Keratinocyte (primary cell): ENCODE data around the gene IGSF23. TPM values are rescaled to one million over a fixed set of nuclear protein-coding genes. Genes with fewer than 3 reads are reported as not detected.
A peak's percentile ranks its signal among the peaks of the same experiment; 100 is the strongest.

Experiments used
- DNase-seq: peaks from one replicate; pipeline ENCODE4 v3.0.0-alpha.2; 2011; ENCODE audit warnings: low read depth, missing footprints, low spot score
- FAIRE-seq: peaks from 2 replicates; lab custom pipeline; 2011; peaks lifted over from hg19 to GRCh38; lab: Jason Lieb, UNC
- H2AFZ ChIP-seq: 2 replicates; pipeline ENCODE4 v1.6.0; 2012; ENCODE audit warnings: low read length, control low read depth, inconsistent platforms; ENCODE audit not compliant: control insufficient read depth
- H3K27ac ChIP-seq: 2 replicates; pipeline ENCODE4 v1.5.1; 2011; ENCODE audit warnings: low read length; ENCODE audit not compliant: control insufficient read depth, insufficient read depth
- H3K27me3 ChIP-seq: 3 replicates; pipeline ENCODE4 v1.6.0; 2011; ENCODE audit warnings: low read length; ENCODE audit not compliant: control insufficient read depth, insufficient read depth; ENCODE audit errors: extremely low read depth
- H3K36me3 ChIP-seq, 2 experiments: 2 replicates in 1 of 2; 3 replicates in 1 of 2; pipeline ENCODE4 v1.5.1; 2011; ENCODE audit warnings: low read length in 2 of 2, mild to moderate bottlenecking in 1 of 2; ENCODE audit not compliant: control insufficient read depth in 2 of 2, insufficient read depth in 2 of 2; ENCODE audit errors: extremely low read depth in 1 of 2
- H3K4me1 ChIP-seq: 3 replicates; pipeline ENCODE4 v1.5.1; 2011; ENCODE audit warnings: low read length; ENCODE audit not compliant: control insufficient read depth, insufficient read depth; ENCODE audit errors: extremely low read depth
- H3K4me2 ChIP-seq: 3 replicates; pipeline ENCODE4 v1.6.0; 2011; ENCODE audit warnings: low read depth, low read length; ENCODE audit not compliant: control insufficient read depth, insufficient read depth; ENCODE audit errors: extremely low read depth
- H3K4me3 ChIP-seq, 3 experiments: fragments of 200-600 bp in 1 of 3; sonication (generic) in 1 of 3; 2 replicates in 2 of 3; 3 replicates in 1 of 3; pipeline ENCODE4 v1.5.1; 2011 to 2016; ENCODE audit warnings: low read length in 3 of 3, mild to moderate bottlenecking in 3 of 3, control low read depth in 2 of 3, inconsistent platforms in 1 of 3, low read depth in 1 of 3, mixed read lengths in 1 of 3, mixed run types in 1 of 3, moderate library complexity in 1 of 3; ENCODE audit not compliant: control insufficient read depth in 2 of 3, insufficient read depth in 2 of 3; ENCODE audit errors: extremely low read depth in 1 of 3
- H3K79me2 ChIP-seq: 2 replicates; pipeline ENCODE4 v1.6.0; 2012; ENCODE audit warnings: low read length; ENCODE audit not compliant: control insufficient read depth, insufficient read depth
- H3K9ac ChIP-seq: 3 replicates; pipeline ENCODE4 v1.6.0; 2011; ENCODE audit warnings: low read length; ENCODE audit not compliant: control insufficient read depth, insufficient read depth; ENCODE audit errors: extremely low read depth
- H3K9me1 ChIP-seq: 3 replicates; pipeline ENCODE4 v1.6.0; 2011; ENCODE audit warnings: low read length; ENCODE audit not compliant: control insufficient read depth, insufficient read depth; ENCODE audit errors: extremely low read depth
- H3K9me3 ChIP-seq: 2 replicates; pipeline ENCODE4 v1.5.1; 2012; ENCODE audit warnings: low read depth, low read length; ENCODE audit not compliant: control insufficient read depth
- H4K20me1 ChIP-seq: 3 replicates; pipeline ENCODE4 v1.6.0; 2011; ENCODE audit warnings: low read length; ENCODE audit not compliant: control insufficient read depth, insufficient read depth; ENCODE audit errors: extremely low read depth
- EZH2 ChIP-seq: IDR thresholded peaks from one replicate; pipeline ENCODE4 v1.6.1; 2012; ENCODE audit warnings: inconsistent platforms, mild to moderate bottlenecking, low read length, moderate library complexity
- dilution Hi-C: fragments of 300-500 bp; cut with MboI; formaldehyde crosslinking; loops from one replicate; pipeline ENCODE4 v1.7.0; 2020; ENCODE audit warnings: low sequenced_read_pairs; ENCODE audit not compliant: extremely low pct_ligation_motif_present
- polyA plus RNA-seq, 5 experiments: library from polyadenylated mRNA; depleted of rRNA in 3 of 5; stranded (reverse) in 3 of 5; stranded (forward) in 1 of 5; unstranded in 1 of 5; fragments of >200 nt; gene quantifications; 1 replicate in 1 of 5; 2 replicates in 3 of 5; 3 replicates in 1 of 5; pipeline versions ENCODE4 v1.2.1 to v1.2.3, GENCODE V29; 2011 to 2012; ENCODE audit warnings: missing spikeins in 2 of 5, low read depth in 1 of 5, low replicate concordance in 1 of 5
- TF ChIP-seq, protein P1 (sequence below), 3 experiments: IDR thresholded peaks in 1 of 3; conservative IDR thresholded peaks in 1 of 3; optimal IDR thresholded peaks in 1 of 3; 2 replicates in 2 of 3; 3 replicates in 1 of 3; pipeline versions ENCODE3 to v1.5.1; 2011; ENCODE audit warnings: low read length in 3 of 3, mild to moderate bottlenecking in 3 of 3, moderate library complexity in 2 of 3, control low read depth in 1 of 3, inconsistent platforms in 1 of 3; ENCODE audit not compliant: insufficient read depth in 2 of 3; ENCODE audit errors: extremely low read depth in 1 of 3

Gene IGSF23
- polyA plus RNA-seq, 1 donor (not counting 4 experiments of a cell fraction or from before 2014, with no cell fraction given): 0.07 TPM

DNA sequence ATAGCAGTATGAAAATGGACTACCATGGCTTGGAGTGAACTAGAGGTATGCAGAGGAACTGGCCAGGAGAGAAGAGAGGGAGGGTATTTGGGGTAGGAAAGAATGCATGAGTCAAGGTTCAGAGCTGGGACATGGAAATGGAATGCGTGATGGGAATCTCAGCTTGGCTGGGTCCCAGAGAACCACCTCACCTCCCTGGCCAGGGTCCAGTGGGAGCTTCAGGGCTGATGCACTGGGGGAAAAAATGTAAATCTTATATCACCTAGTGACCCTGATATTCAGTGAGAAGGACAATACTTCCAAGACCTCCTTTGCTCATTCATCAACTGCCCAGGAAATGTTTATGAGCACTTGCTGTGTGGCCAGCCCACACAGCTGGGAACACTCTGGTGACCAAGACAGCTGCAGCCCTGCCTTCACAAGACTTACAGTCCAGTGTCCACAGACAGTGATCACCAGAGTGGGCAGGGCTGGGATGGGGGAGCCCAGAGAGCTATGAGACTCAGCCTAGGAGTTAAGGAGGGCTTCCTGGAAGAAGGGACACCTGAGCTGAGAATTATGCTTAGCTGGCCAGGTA is 12.8 kb downstream of the IGSF23 start:
- Histone ChIP-seq H3K4me2 (peak overlapping the region; percentile 56), H3K4me3 (no peak overlapping the region), H3K9ac (no peak overlapping the region), H3K4me1 (peaks cover 25% of the 10 kb centered on the region), H3K9me1 (peaks cover 2% of the 10 kb centered on the region), H2AFZ (no peak overlapping the region), H3K27me3 (no peaks in the 10 kb centered on the region), H3K79me2 (no peaks in the 10 kb centered on the region), H3K36me3 (no peaks in the 10 kb centered on the region), H4K20me1 (no peaks in the 10 kb centered on the region), H3K9me3 (no peaks in the 10 kb centered on the region), H3K27ac (no peak overlapping the region)
- FAIRE-seq (peak; percentile 98), DNase-seq (no peak)
- dilution Hi-C loops: no loop called here
- TF ChIP-seq EZH2: no peak
- TF ChIP-seq, protein P1, sequence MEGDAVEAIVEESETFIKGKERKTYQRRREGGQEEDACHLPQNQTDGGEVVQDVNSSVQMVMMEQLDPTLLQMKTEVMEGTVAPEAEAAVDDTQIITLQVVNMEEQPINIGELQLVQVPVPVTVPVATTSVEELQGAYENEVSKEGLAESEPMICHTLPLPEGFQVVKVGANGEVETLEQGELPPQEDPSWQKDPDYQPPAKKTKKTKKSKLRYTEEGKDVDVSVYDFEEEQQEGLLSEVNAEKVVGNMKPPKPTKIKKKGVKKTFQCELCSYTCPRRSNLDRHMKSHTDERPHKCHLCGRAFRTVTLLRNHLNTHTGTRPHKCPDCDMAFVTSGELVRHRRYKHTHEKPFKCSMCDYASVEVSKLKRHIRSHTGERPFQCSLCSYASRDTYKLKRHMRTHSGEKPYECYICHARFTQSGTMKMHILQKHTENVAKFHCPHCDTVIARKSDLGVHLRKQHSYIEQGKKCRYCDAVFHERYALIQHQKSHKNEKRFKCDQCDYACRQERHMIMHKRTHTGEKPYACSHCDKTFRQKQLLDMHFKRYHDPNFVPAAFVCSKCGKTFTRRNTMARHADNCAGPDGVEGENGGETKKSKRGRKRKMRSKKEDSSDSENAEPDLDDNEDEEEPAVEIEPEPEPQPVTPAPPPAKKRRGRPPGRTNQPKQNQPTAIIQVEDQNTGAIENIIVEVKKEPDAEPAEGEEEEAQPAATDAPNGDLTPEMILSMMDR (optimal IDR thresholded peaks at IDR 0.05 in 1 of 3, IDR thresholded peaks at IDR 0.05 in 1 of 3, conservative IDR thresholded peaks at IDR 0.05 in 1 of 3; ENCODE audit: extremely low read depth in 1 of 3, insufficient read depth in 2 of 3, low read length in 3 of 3): no peak

DNA sequence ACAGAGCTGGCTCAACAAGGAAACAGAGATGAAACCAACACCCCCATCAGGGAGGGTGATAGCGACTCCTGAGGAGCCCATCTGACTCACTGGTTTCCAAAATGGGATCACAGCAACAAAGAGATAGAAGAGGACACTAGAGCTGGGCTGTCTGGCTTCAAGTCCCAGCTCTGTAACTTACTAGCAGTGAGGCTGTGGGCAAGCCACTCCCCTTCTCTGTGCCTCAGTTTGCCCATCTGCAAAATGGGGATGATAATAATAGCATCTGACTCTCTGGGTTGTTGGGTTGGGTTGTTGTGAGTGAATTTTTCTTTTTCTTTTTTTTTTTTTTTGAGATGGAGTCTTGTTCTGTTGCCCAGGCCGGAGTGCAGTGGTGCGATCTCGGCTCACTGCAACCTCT is 14.3 kb downstream of the IGSF23 start:
- Histone ChIP-seq H3K79me2 (no peaks in the 10 kb centered on the region), H3K9me1 (peaks cover 2% of the 10 kb centered on the region), H3K4me2 (no peak overlapping the region), H4K20me1 (no peaks in the 10 kb centered on the region), H2AFZ (no peak overlapping the region), H3K9ac (no peak overlapping the region), H3K9me3 (no peaks in the 10 kb centered on the region), H3K4me3 (no peak overlapping the region), H3K27me3 (no peaks in the 10 kb centered on the region), H3K27ac (no peak overlapping the region), H3K36me3 (no peaks in the 10 kb centered on the region), H3K4me1 (peaks cover 25% of the 10 kb centered on the region)
- FAIRE-seq (no peak), DNase-seq (no peak)
- dilution Hi-C loops: no loop called here
- TF ChIP-seq, protein P1 (optimal IDR thresholded peaks at IDR 0.05 in 1 of 3, IDR thresholded peaks at IDR 0.05 in 1 of 3, conservative IDR thresholded peaks at IDR 0.05 in 1 of 3; ENCODE audit: extremely low read depth in 1 of 3, insufficient read depth in 2 of 3, low read length in 3 of 3): no peak
- no peak for TF ChIP-seq EZH2
